GM12878 (cell line): ENCODE measurements around the gene MYO18B. TPM values are rescaled to one million over a fixed set of nuclear protein-coding genes. Genes with fewer than 3 reads are reported as not detected.

Source experiments
- ATAC-seq: fragments of 200-7000 bp; cut with Tn5 transposase; 3 replicates; pipeline ENCODE4 v1.9.1; 2020; ENCODE audit warnings: mild to moderate bottlenecking, moderate library complexity
- BruUV-seq: library from RNA; stranded (reverse); fragments of 400-500 nt; replicated peaks from 2 replicates; lab custom pipeline; 2021; lab: Mats Ljungman, UMichigan
- CTCF ChIA-PET: fragments of 300-600 bp; sonication (Branson Sonifier 250); formaldehyde crosslinking; extraction: SDS; loops from one replicate; lab custom pipeline; 2021; ENCODE audit warnings: inconsistent platforms; lab: Yijun Ruan, JAX
- POLR2A ChIA-PET: fragments of 350-600 bp; formaldehyde crosslinking; extraction: SDS; loops from one replicate; lab custom pipeline; 2021; ENCODE audit warnings: inconsistent platforms; lab: Charles Lee
- RAD21 ChIA-PET: fragments of 300-600 bp; sonication (Branson Sonifier 250); formaldehyde crosslinking; loops from one replicate; lab custom pipeline; 2023; ENCODE audit warnings: antibody characterized with exemption; ENCODE audit not compliant: unreplicated experiment; lab: Charles Lee
- SMC1A ChIA-PET: fragments of 300-600 bp; sonication (Branson Sonifier 250); formaldehyde crosslinking; loops from one replicate; lab custom pipeline; 2023; ENCODE audit not compliant: unreplicated experiment, uncharacterized antibody; lab: Charles Lee
- DNase-seq: peaks from one replicate; pipeline ENCODE4 v3.0.0-alpha.2; 2011; ENCODE audit warnings: low read depth, low spot score
- FAIRE-seq: peaks from 3 replicates; lab custom pipeline; 2011; peaks lifted over from hg19 to GRCh38; lab: Jason Lieb, UNC
- H2AFZ ChIP-seq: 2 replicates; pipeline ENCODE4 v1.6.0; 2011; ENCODE audit warnings: low read depth, low read length, control low read depth; ENCODE audit not compliant: control insufficient read depth
- H3K27ac ChIP-seq: 2 replicates; pipeline ENCODE4 v1.5.1; 2011; ENCODE audit warnings: control low read depth; ENCODE audit not compliant: control insufficient read depth, insufficient read depth
- H3K27me3 ChIP-seq, 2 experiments: replicated peaks in 1 of 2; 2 replicates each; pipeline versions ENCODE4 v1.6.0 to v1.6.1; 2011; ENCODE audit warnings: low read length in 1 of 2; ENCODE audit not compliant: control insufficient read depth in 2 of 2, insufficient read depth in 2 of 2
- H3K36me3 ChIP-seq, 2 experiments: 2 replicates each; pipeline ENCODE4 v1.5.1; 2011; ENCODE audit warnings: low read length in 1 of 2; ENCODE audit not compliant: control insufficient read depth in 2 of 2, insufficient read depth in 2 of 2
- H3K4me1 ChIP-seq: 2 replicates; pipeline ENCODE4 v1.6.1; 2011; ENCODE audit warnings: mild to moderate bottlenecking, low read length, moderate library complexity, mixed read lengths; ENCODE audit not compliant: control insufficient read depth, insufficient read depth
- H3K4me2 ChIP-seq: 2 replicates; pipeline ENCODE4 v1.6.0; 2011; ENCODE audit warnings: control low read depth; ENCODE audit not compliant: control insufficient read depth, insufficient read depth
- H3K4me3 ChIP-seq: fragments of 200-600 bp; sonication (generic); 2 replicates; pipeline ENCODE4 v1.5.1; 2016
- H3K79me2 ChIP-seq: 2 replicates; pipeline ENCODE4 v1.6.0; 2011; ENCODE audit warnings: low read length; ENCODE audit not compliant: control insufficient read depth, insufficient read depth
- H3K9ac ChIP-seq: 2 replicates; pipeline ENCODE4 v1.8.0; 2011; ENCODE audit warnings: low read length, control low read depth, mixed read lengths; ENCODE audit not compliant: control insufficient read depth, insufficient read depth
- H3K9me3 ChIP-seq: replicated peaks from 3 replicates; pipeline ENCODE4 v1.5.1; 2011; ENCODE audit warnings: mild to moderate bottlenecking, low read length; ENCODE audit not compliant: control insufficient read depth, insufficient read depth
- H4K20me1 ChIP-seq: 2 replicates; pipeline ENCODE4 v1.6.0; 2011; ENCODE audit not compliant: control insufficient read depth, insufficient read depth
- BCL11A ChIP-seq: IDR thresholded peaks from 2 replicates; pipeline ENCODE4 v1.6.1; 2011; ENCODE audit warnings: low read depth, low read length
- CBFB ChIP-seq: IDR thresholded peaks from 2 replicates; pipeline ENCODE4 v1.6.1; 2016; ENCODE audit warnings: antibody characterized with exemption, low read depth
- HDAC2 ChIP-seq: fragments of 200-600 bp; sonication (generic); IDR thresholded peaks from 2 replicates; pipeline ENCODE4 v1.6.1; 2017
- KLF5 ChIP-seq: fragments of 450-650 bp; IDR thresholded peaks from 2 replicates; pipeline ENCODE4 v1.6.1; 2014; ENCODE audit warnings: mild to moderate bottlenecking; ENCODE audit not compliant: partially characterized antibody
- MEF2A ChIP-seq: IDR thresholded peaks from 2 replicates; pipeline ENCODE4 v1.6.1; 2011; ENCODE audit warnings: low read depth, mild to moderate bottlenecking, low read length, moderate library complexity; ENCODE audit not compliant: insufficient read depth
- PBX3 ChIP-seq: IDR thresholded peaks from 2 replicates; pipeline ENCODE4 v1.6.1; 2011; ENCODE audit warnings: mild to moderate bottlenecking, low read depth, low read length, moderate library complexity; ENCODE audit not compliant: insufficient replicate concordance
- PML ChIP-seq: IDR thresholded peaks from 2 replicates; pipeline ENCODE4 v1.6.1; 2012; ENCODE audit warnings: low read length, inconsistent platforms
- RAD51 ChIP-seq: fragments of 450-650 bp; IDR thresholded peaks from 2 replicates; pipeline ENCODE4 v1.6.1; 2016; ENCODE audit warnings: moderate library complexity, mild to moderate bottlenecking, inconsistent platforms
- RCOR1 ChIP-seq: conservative IDR thresholded peaks from 2 replicates; pipeline ENCODE4 v1.6.1; 2012; ENCODE audit warnings: low read depth, low read length, improper control_type of control experiment
- SMAD1 ChIP-seq: fragments of 450-650 bp; IDR thresholded peaks from 2 replicates; pipeline ENCODE4 v1.6.1; 2018; ENCODE audit warnings: mild to moderate bottlenecking, low read depth; ENCODE audit not compliant: partially characterized antibody
- SUPT20H ChIP-seq: IDR thresholded peaks from 2 replicates; pipeline ENCODE4 v1.6.1; 2011; ENCODE audit warnings: low read depth, mild to moderate bottlenecking, low read length, moderate library complexity, borderline replicate concordance; ENCODE audit not compliant: control insufficient read depth
- ZBTB11 ChIP-seq: fragments of 450-650 bp; formaldehyde crosslinking; IDR thresholded peaks from 2 replicates; pipeline ENCODE4 v1.5.0; 2022; ENCODE audit warnings: mild to moderate bottlenecking, missing genetic modification characterization
- ZNF592 ChIP-seq: fragments of 450-650 bp; IDR thresholded peaks from 2 replicates; pipeline ENCODE4 v1.6.1; 2017; ENCODE audit warnings: mild to moderate bottlenecking, moderate library complexity
- ZZZ3 ChIP-seq: IDR thresholded peaks from 2 replicates; pipeline ENCODE4 v1.6.1; 2011; ENCODE audit warnings: low read depth; ENCODE audit not compliant: control insufficient read depth, insufficient read length
- WGBS: methylation state at CpG from one replicate; pipeline ENCODE4 v1.1.6; 2016; ENCODE audit warnings: low lambda C conversion rate; ENCODE audit not compliant: insufficient replicate concordance, insufficient coverage; ENCODE audit errors: missing lambda C conversion rate; 5-methylcytosine and 5-hydroxymethylcytosine counted together
- in situ Hi-C: fragments of 300-500 bp; cut with MboI; formaldehyde crosslinking; loops from 9 replicates; pipeline ENCODE4 v1.14.3; 2018; ENCODE audit warnings: mixed read lengths
- intact Hi-C: fragments of 100-400 bp; cut with micrococcal nuclease; formaldehyde crosslinking; loops from one replicate; pipeline ENCODE4 v1.14.2; 2022; ENCODE audit not compliant: unreplicated experiment
- polyA plus RNA-seq, 11 experiments: library from polyadenylated mRNA; depleted of rRNA in 4 of 11; unstranded in 6 of 11; stranded (reverse) in 5 of 11; fragments of >200 nt; fragmentation: Nextera tagmentation in 4 of 11; fragmentation: Illumina TruSeq in 1 of 11; extraction: Ambion mirVana in 4 of 11; extraction: Trizol in 1 of 11; gene quantifications; 1 replicate in 1 of 11; 2 replicates in 10 of 11; pipeline versions ENCODE4 v1.2.1 to v1.2.3, GENCODE V29; 2011 to 2016; ENCODE audit warnings: inconsistent platforms in 2 of 11, missing spikeins in 2 of 11, low read depth in 1 of 11
- total RNA-seq, 4 experiments: library from RNA; depleted of rRNA in 3 of 4; stranded (reverse); fragments of >200 nt in 3 of 4; fragmentation: Illumina TruSeq in 1 of 4; extraction: Trizol in 1 of 4; gene quantifications; 2 replicates each; pipeline versions ENCODE4 v1.2.1 to v1.2.3, GENCODE V29; 2013 to 2021

MYO18B gene
- total and polyA plus RNA-seq, 10 of the 15 experiments (the other 5 are each of a cell fraction or from before 2014, with no cell fraction given) = 0.05 to 2.1 (median 0.51) TPM; not detected in 1

GRCh38 chr22:25990940-25991339 lies 249.0 kb downstream of the MYO18B start:
- SMC1A ChIA-PET = interaction anchor here (1.6 kb wide), 1 partner anchor 10 kb away, joined by 5 read pairs; no protein-coding TSS in a partner anchor
- in situ Hi-C loops = no loop called here
- no peak for ATAC-seq
- no peak overlapping the region for H3K4me2 ChIP-seq
- H4K20me1 ChIP-seq = no peaks in the 10 kb centered on the region
- TF ChIP-seq ZNF592 (no peak), BCL11A (no peak), ZBTB11 (CRISPR knock-in tag) (no peak), PBX3 (no peak), HDAC2 (no peak), ZZZ3 (no peak), CBFB (no peak), SUPT20H (no peak), KLF5 (no peak), RCOR1 (no peak), MEF2A (no peak), SMAD1 (no peak), PML (no peak), RAD51 (no peak)
- TF ChIP-seq, all 136 proteins: peak for 0
- intact Hi-C loops = no loop called here
- H3K4me3 ChIP-seq = no peak overlapping the region
- POLR2A ChIA-PET = no interaction called here
- no peak overlapping the region for H3K9ac ChIP-seq
- FAIRE-seq (no peak), DNase-seq (no peak)
- peaks cover 0 to 2% of the 10 kb centered on the region in 2 experiments; a peak in 2 of 4 replicates for H3K27me3 ChIP-seq
- H2AFZ ChIP-seq = no peak overlapping the region
- no peaks in the 10 kb centered on the region for H3K9me3 ChIP-seq
- H3K79me2 ChIP-seq = no peaks in the 10 kb centered on the region
- H3K27ac ChIP-seq = no peak overlapping the region
- RAD21 ChIA-PET = no interaction called here
- H3K36me3 ChIP-seq = no peaks in the 10 kb centered on the region
- CTCF ChIA-PET = interaction anchor here (1.0 kb wide), 2 partner anchors 9 to 10 kb away, joined by 3 read pairs; no protein-coding TSS in a partner anchor
- no TSS peak for BruUV-seq
- WGBS = 21% methylated on average over 8 of the region's 8 CpGs
- peaks cover 5% of the 10 kb centered on the region; the same call in 1 of the 2 replicates for H3K4me1 ChIP-seq
